HL-60/S4 treated with retinoic acid at 250 ng/mL for 4 days and 3 days (cell line): ENCODE measurements around the gene KDM4D.
"Not testable (repeated sequence)": the region's sequence is repeated elsewhere in the genome, so short reads cannot be mapped to it uniquely, and the experiment has no call there.

Source experiments
- in situ Hi-C: fragments of 300-500 bp; cut with MboI; formaldehyde crosslinking; loops from 2 replicates; pipeline ENCODE4 v1.7.0; 2022; ENCODE audit warnings: low sequenced_read_pairs

KDM4D gene

GRCh38 chr11:94973099-94973968 is at the start of gene KDM4D, which contains the start of gene CWC15:
Gene KDM4D (plus strand): TSS chr11:94973709. CDS start chr11:94997373, 23,664 bp downstream.
Gene CWC15 (minus strand): TSS chr11:94973556. CDS start chr11:94972185, 1,371 bp downstream.
- in situ Hi-C loops: no loop called here

- in situ Hi-C loops: loop anchor here (25.0 kb wide), 1 partner anchor 587 kb away; no protein-coding TSS in a partner anchor
Observed at GRCh38 chr11:94924171-94924572, 49.3 kb upstream of the KDM4D start.

GRCh38 chr11:94924612-94925011 is 48.9 kb upstream of the KDM4D start:
- in situ Hi-C loops: loop anchor here (25.0 kb wide), 1 partner anchor 587 kb away; no protein-coding TSS in a partner anchor

- in situ Hi-C loops: no loop called here
Observed at GRCh38 chr11:94925422-94926270, 47.9 kb upstream of the KDM4D start.

GRCh38 chr11:94926271-94926625 is 47.3 kb upstream of the KDM4D start:
- in situ Hi-C loops: no loop called here

GRCh38 chr11:94926698-94927237 is 46.7 kb upstream of the KDM4D start:
- in situ Hi-C loops: no loop called here

GRCh38 chr11:94928117-94928990 is 45.2 kb upstream of the KDM4D start:
- in situ Hi-C loops: no loop called here

GRCh38 chr11:94932072-94932471 is 41.4 kb upstream of the KDM4D start:
- in situ Hi-C loops: not testable (repeated sequence)

GRCh38 chr11:94932503-94932902 is 41.0 kb upstream of the KDM4D start:
- in situ Hi-C loops: no loop called here

GRCh38 chr11:94933223-94934130 is 40.0 kb upstream of the KDM4D start:
- in situ Hi-C loops: no loop called here

GRCh38 chr11:94934362-94934761 is 39.1 kb upstream of the KDM4D start:
- in situ Hi-C loops: no loop called here

GRCh38 chr11:94934846-94935245 is 38.7 kb upstream of the KDM4D start:
- in situ Hi-C loops: no loop called here

- in situ Hi-C loops: no loop called here
Observed at GRCh38 chr11:94938095-94939055, 35.1 kb upstream of the KDM4D start.

GRCh38 chr11:94939346-94939745 is 34.2 kb upstream of the KDM4D start:
- in situ Hi-C loops: no loop called here

GRCh38 chr11:94941131-94941530 is 32.4 kb upstream of the KDM4D start:
- in situ Hi-C loops: no loop called here

- in situ Hi-C loops: no loop called here
Observed at GRCh38 chr11:94946812-94947211, 26.7 kb upstream of the KDM4D start.

- in situ Hi-C loops: no loop called here
Observed at GRCh38 chr11:94948070-94948617, 25.4 kb upstream of the KDM4D start.

- in situ Hi-C loops: no loop called here
Observed at GRCh38 chr11:94954753-94955152, 18.8 kb upstream of the KDM4D start.
